Upper lobe of left lung (tissue), 4 donors: ENCODE results near the gene FSTL1.

Experiments
- CTCF ChIP-seq, 6 experiments: fragments of 450-650 bp in 4 of 6; fragments of 200-600 bp in 2 of 6; sonication (generic) in 2 of 6; IDR thresholded peaks; one replicate each; pipeline ENCODE4 v1.5.1; 2016 to 2019; ENCODE audit warnings: antibody characterized with exemption in 6 of 6
- POLR2A ChIP-seq, 4 donors: fragments of 450-650 bp; IDR thresholded peaks; one replicate each; pipeline ENCODE4 v1.5.1; 2016 to 2017; ENCODE audit warnings: antibody characterized with exemption in 4 of 4, mild to moderate bottlenecking in 2 of 4
- POLR2AphosphoS5 ChIP-seq, 2 donors: sonication (generic); formaldehyde crosslinking; IDR thresholded peaks; one replicate each; pipeline ENCODE4 v1.5.1; 2017; ENCODE audit warnings: antibody characterized with exemption in 2 of 2

- no peak for TF ChIP-seq CTCF (IDR thresholded peaks at IDR 0.05)
- TF ChIP-seq POLR2AphosphoS5 (IDR thresholded peaks at IDR 0.05): no peak
- TF ChIP-seq POLR2A (IDR thresholded peaks at IDR 0.05): no peak
Measured at GRCh38 chr3:120435621-120436020, 15.2 kb downstream of the FSTL1 start.
